HCEC 1CT (cell line): Measurements from ENCODE around the gene STING1.

ENCODE experiments used
- DNase-seq: peaks from one replicate; pipeline ENCODE4 v3.0.0-alpha.2; 2017

STING1 gene

GRCh38 chr5:139435676-139436075 lies 46.9 kb downstream of the STING1 start:
- no peak for DNase-seq

- no peak for DNase-seq
Measured at GRCh38 chr5:139431706-139432105, 50.9 kb downstream of the STING1 start.

- no peak for DNase-seq
Measured at GRCh38 chr5:139430015-139430414, 52.5 kb downstream of the STING1 start.

- peak; percentile 57 for DNase-seq
Measured at GRCh38 chr5:139426203-139426885, 56.2 kb downstream of the STING1 start.
